DND-41 (cell line): ENCODE measurements around the gene SRMS.

Experiments
- ATAC-seq: fragments of 200-7000 bp; cut with Tn5 transposase; 3 replicates; pipeline ENCODE4 v1.9.1; 2021; ENCODE audit warnings: low read depth; ENCODE audit not compliant: insufficient read depth
- DNase-seq: peaks from one replicate; pipeline ENCODE4 v3.0.0-alpha.2; 2020
- H2AFZ ChIP-seq: 2 replicates; pipeline ENCODE4 v1.6.0; 2012; ENCODE audit warnings: low read depth, low read length
- H3K27ac ChIP-seq: 2 replicates; pipeline ENCODE4 v1.5.1; 2012; ENCODE audit warnings: low read length, inconsistent platforms
- H3K27me3 ChIP-seq: fragments of 200-600 bp; sonication (generic); 2 replicates; pipeline ENCODE4 v1.6.0; 2012; ENCODE audit warnings: low read length, mild to moderate bottlenecking, inconsistent platforms; ENCODE audit not compliant: insufficient read depth, poor library complexity
- H3K36me3 ChIP-seq: 2 replicates; pipeline ENCODE4 v1.5.1; 2012; ENCODE audit warnings: low read length, inconsistent platforms; ENCODE audit not compliant: insufficient read depth
- H3K4me1 ChIP-seq: 2 replicates; pipeline ENCODE4 v1.5.1; 2012; ENCODE audit warnings: mild to moderate bottlenecking, low read length; ENCODE audit not compliant: insufficient read depth
- H3K4me2 ChIP-seq: 2 replicates; pipeline ENCODE4 v1.6.0; 2012; ENCODE audit warnings: mild to moderate bottlenecking, moderate library complexity, low read length, inconsistent platforms; ENCODE audit not compliant: insufficient read depth
- H3K4me3 ChIP-seq, 2 experiments: fragments of 200-600 bp in 1 of 2; shearing (Covaris generic) in 1 of 2; 2 replicates each; pipeline ENCODE4 v1.5.1; 2012 to 2016; ENCODE audit warnings: inconsistent platforms in 2 of 2, low read length in 2 of 2, mild to moderate bottlenecking in 2 of 2, low read depth in 1 of 2, moderate library complexity in 1 of 2
- H3K79me2 ChIP-seq: 2 replicates; pipeline ENCODE4 v1.6.0; 2012; ENCODE audit warnings: low read length, inconsistent platforms; ENCODE audit not compliant: insufficient read depth
- H3K9ac ChIP-seq: 2 replicates; pipeline ENCODE4 v1.6.0; 2012; ENCODE audit warnings: low read depth, mild to moderate bottlenecking, inconsistent platforms, low read length, moderate library complexity
- H3K9me3 ChIP-seq: 2 replicates; pipeline ENCODE4 v1.5.1; 2012; ENCODE audit warnings: low read length, moderate library complexity, mild to moderate bottlenecking, inconsistent platforms; ENCODE audit not compliant: insufficient read depth, severe bottlenecking
- H4K20me1 ChIP-seq: 2 replicates; pipeline ENCODE4 v1.6.0; 2012; ENCODE audit warnings: low read length; ENCODE audit not compliant: insufficient read depth
- EZH2 ChIP-seq: IDR thresholded peaks from 3 replicates; pipeline ENCODE4 v1.6.1; 2012; ENCODE audit warnings: borderline replicate concordance, low read depth, mild to moderate bottlenecking, moderate library complexity, low read length, inconsistent platforms; ENCODE audit not compliant: severe bottlenecking
- TF ChIP-seq, protein P1 (sequence below): IDR thresholded peaks from 2 replicates; pipeline ENCODE4 v1.5.1; 2012; ENCODE audit warnings: borderline replicate concordance, low read length, moderate library complexity, mild to moderate bottlenecking; ENCODE audit not compliant: poor library complexity, severe bottlenecking; ENCODE audit errors: extremely low read depth

SRMS gene

DNA sequence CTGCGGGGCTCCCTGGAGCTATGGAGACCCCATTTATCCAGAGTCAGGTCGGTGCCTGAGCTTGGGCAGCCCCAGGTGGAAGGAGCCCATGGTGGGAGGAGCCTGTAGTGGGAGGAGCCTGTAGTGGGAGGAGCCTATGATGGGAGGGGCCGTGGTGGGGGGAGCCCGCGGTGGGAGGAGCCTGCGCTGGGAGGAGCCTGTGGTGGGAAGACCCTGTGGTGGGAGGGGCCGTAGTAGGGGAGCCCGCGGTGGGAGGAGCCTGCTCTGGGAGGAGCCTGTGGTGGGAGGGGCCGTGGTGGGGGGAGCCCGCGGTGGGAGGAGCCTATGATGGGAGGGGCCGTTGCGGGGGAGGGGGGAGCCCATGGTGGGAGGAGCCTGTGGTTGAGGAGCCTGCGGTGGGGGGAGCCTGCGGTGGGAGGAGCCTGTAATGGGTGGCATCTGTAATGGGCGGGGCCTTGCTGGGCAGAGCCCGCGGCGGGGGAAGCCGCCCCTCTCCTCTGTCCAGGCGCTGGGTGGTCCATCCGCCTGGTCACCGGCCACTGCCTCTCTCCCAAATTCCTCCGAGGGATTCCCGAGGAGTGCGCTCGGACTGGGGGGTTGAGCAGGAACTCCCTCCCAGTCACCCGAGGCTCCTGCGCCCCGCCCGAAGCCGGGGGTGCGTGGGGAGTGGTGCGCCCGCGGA lies 5.8 kb upstream of the SRMS start:
- Histone ChIP-seq H3K36me3 (no peaks in the 10 kb centered on the region), H3K4me3 (peak overlapping the region; percentile 19 to 59; a peak in 3 of 4 replicates), H3K4me2 (peak overlapping the region; percentile 84), H3K9me3 (no peaks in the 10 kb centered on the region), H2AFZ (peak overlapping the region; percentile 57), H3K9ac (peak overlapping the region; percentile 57), H3K27ac (peak overlapping the region; percentile 57), H3K79me2 (no peaks in the 10 kb centered on the region), H3K27me3 (peaks cover 4% of the 10 kb centered on the region), H3K4me1 (peaks cover 32% of the 10 kb centered on the region), H4K20me1 (peaks cover 9% of the 10 kb centered on the region)
- ATAC-seq (peak; percentile 69), DNase-seq (peak; percentile 88)
- TF ChIP-seq, protein P1, sequence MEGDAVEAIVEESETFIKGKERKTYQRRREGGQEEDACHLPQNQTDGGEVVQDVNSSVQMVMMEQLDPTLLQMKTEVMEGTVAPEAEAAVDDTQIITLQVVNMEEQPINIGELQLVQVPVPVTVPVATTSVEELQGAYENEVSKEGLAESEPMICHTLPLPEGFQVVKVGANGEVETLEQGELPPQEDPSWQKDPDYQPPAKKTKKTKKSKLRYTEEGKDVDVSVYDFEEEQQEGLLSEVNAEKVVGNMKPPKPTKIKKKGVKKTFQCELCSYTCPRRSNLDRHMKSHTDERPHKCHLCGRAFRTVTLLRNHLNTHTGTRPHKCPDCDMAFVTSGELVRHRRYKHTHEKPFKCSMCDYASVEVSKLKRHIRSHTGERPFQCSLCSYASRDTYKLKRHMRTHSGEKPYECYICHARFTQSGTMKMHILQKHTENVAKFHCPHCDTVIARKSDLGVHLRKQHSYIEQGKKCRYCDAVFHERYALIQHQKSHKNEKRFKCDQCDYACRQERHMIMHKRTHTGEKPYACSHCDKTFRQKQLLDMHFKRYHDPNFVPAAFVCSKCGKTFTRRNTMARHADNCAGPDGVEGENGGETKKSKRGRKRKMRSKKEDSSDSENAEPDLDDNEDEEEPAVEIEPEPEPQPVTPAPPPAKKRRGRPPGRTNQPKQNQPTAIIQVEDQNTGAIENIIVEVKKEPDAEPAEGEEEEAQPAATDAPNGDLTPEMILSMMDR, result no peak
- TF ChIP-seq EZH2, result no peak

DNA sequence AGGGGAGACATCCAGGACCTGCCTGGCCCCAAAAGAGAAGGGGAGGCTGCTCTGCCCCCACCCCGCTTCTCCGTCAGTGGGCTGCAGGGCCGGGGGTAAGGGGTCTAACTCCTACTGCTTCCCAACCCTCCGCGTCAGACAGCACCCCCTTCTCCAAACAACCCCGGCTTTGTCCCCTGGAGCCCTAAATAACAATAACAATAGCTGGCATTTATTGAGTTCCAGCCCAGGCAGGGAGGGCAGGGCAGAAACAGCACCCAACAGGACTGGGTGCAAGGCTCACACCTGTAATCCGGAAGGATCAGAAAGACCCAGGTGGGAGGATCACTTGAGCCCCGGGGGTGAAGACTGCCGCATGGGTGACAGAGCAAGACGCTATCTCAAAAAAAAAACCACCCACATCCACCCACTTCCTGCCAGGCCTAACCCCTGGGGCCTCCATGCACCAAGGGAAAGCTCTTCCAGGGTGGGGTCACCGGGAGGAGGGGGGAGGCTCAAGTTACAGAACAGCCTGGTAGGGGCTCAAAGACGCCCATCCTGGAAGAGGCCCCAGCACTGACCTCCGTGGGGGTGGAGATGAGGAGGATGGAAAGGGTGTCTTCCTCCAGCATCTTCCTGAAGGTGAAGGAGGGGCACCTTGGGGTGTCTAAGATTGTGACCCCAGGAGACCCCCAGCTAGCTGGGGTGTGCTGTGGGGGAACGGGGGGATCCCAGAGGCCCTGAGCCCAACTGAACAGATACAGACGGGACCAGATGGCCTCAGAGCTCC lies 5.1 kb upstream of the SRMS start:
- Histone ChIP-seq H3K4me2 (peak overlapping the region; percentile 84), H3K4me3 (peak overlapping the region in 1 of 2 experiments; percentile 16; a peak in 1 of 4 replicates), H3K9ac (no peak overlapping the region), H3K27ac (peak overlapping the region; percentile 57), H4K20me1 (peaks cover 9% of the 10 kb centered on the region), H2AFZ (no peak overlapping the region; the same call in 1 of the 2 replicates), H3K27me3 (peaks cover 4% of the 10 kb centered on the region), H3K36me3 (no peaks in the 10 kb centered on the region), H3K79me2 (no peaks in the 10 kb centered on the region), H3K9me3 (no peaks in the 10 kb centered on the region), H3K4me1 (peaks cover 32% of the 10 kb centered on the region)
- ATAC-seq (peak; percentile 78), DNase-seq (peak; percentile 90)
- TF ChIP-seq, protein P1, result no peak
- TF ChIP-seq EZH2, result no peak

GRCh38 chr20:63551068-63551467 lies 3.5 kb upstream of the SRMS start:
- ATAC-seq (no peak), DNase-seq (no peak)
- Histone ChIP-seq H3K9me3 (no peaks in the 10 kb centered on the region), H4K20me1 (peaks cover 9% of the 10 kb centered on the region; the same call in 1 of the 2 replicates), H3K4me3 (no peak overlapping the region), H3K27me3 (peaks cover 4% of the 10 kb centered on the region), H3K27ac (no peak overlapping the region), H3K79me2 (no peaks in the 10 kb centered on the region), H3K36me3 (no peaks in the 10 kb centered on the region), H3K9ac (no peak overlapping the region), H3K4me2 (no peak overlapping the region), H3K4me1 (peaks cover 32% of the 10 kb centered on the region), H2AFZ (no peak overlapping the region)
- TF ChIP-seq, protein P1, result no peak
- TF ChIP-seq EZH2, result no peak
